Mesenteric fat pad (tissue), 1 donor: ENCODE results near the gene TPSAB1. TPM values are rescaled to one million over a fixed set of nuclear protein-coding genes. Genes with fewer than 3 reads are reported as not detected.
"Not testable (repeated sequence)": the region's sequence is repeated elsewhere in the genome, so short reads cannot be mapped to it uniquely, and the experiment has no call there.

Experiments used
- DNase-seq: peaks from one replicate; pipeline ENCODE4 v3.0.0-alpha.2; 2020; ENCODE audit warnings: low spot score
- total RNA-seq: library from RNA; stranded (reverse); fragmentation: NEBNext Ultra II Directional; extraction: Animal tissue kit (Norgen Biotek cat#: 25700); gene quantifications from one replicate; pipeline ENCODE4 v1.2.1, GENCODE V29; 2021
- donor health status: DM: yes; HTN: yes; CAD: no.

The TPSAB1 gene
- total RNA-seq, 1 donor from 2014 or later = 10.7 TPM

DNA sequence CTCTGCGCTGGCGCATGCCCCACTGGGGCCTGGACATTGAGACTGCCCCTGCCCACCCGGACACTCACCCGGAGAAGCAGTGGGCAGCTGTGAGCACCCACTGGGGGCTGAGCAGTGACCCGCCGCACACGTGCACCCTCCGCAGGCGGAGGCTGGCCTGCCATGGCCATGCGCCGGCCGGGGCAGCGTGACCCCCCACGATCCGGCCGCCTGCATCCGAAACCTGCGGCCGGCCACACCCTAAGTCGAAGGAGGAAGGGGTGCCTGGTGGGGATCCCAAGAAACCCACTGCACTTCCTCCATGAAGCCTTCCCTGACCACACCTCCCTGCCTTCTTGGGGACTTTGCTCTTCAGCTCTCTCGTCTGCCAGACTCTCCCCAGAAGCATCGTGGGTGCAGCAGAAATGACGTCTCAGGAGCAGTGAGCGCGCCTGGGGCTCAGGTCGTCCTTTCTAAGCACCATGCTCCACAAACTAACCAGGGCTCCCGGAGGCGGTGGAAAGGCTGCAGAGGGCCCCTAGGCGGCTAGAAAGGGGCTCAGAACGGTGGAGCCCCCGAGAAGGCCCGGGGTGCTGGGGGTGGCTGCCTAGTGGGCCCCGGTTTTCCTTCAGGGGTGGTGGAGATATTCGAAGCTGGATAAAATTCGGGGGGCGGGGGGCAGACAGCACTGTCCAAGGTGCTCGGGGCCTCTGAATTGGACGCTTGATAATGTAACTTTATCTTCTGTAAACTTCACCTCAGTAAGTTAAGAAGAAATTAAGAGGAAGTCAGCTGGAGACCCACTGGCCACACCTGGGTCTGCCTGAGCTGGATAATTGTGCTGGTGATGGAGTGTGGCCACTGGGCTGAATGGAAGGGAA lies 16.9 kb upstream of the TPSAB1 start:
- DNase-seq = no peak

DNA sequence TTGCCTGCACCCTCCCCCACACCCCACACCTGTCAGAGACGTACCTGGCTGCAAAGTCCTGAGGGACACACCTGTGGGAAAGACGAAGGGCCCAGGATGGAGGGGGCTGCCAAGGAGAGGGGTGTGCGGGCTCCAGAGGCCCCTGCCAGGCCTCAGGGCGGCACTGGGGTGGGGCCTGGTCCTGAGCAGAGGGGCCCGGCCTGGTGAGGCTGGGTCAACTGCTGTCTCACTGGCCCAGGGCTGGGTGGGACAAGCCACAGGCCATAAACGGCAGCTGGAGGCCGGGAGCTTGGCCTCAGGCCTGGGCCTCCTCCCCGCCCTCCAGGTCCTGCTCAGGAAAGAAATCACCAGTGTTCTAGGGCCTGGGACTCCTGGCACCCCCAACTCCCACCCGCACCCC lies 15.9 kb upstream of the TPSAB1 start:
- no peak for DNase-seq

DNA sequence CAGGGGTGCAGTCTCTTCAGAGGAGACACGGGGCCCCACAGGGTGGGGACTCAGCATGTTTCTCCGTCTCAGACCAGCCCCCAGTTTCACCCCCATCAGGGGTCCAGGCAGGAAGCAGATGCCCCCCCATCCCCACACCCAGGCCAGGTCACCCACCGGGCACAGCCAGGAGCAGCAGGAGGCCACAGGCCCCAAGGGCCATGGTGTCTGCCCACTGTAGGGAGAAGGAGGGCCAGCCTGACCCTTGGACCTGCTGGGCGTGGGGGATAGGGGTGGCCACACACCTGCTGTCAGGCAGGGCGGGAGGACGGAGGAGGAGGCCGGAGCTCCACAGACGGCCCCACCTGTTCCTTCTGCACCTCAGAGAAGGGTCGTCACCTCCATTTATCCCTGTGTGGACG lies 15.5 kb upstream of the TPSAB1 start, which contains the start of gene TPSG1:
Gene TPSG1, minus strand, starts transcription at position 218 of the 401 bp plus-strand sequence. Its CDS starts 16 bp downstream, at position 202.
- DNase-seq = no peak

DNA sequence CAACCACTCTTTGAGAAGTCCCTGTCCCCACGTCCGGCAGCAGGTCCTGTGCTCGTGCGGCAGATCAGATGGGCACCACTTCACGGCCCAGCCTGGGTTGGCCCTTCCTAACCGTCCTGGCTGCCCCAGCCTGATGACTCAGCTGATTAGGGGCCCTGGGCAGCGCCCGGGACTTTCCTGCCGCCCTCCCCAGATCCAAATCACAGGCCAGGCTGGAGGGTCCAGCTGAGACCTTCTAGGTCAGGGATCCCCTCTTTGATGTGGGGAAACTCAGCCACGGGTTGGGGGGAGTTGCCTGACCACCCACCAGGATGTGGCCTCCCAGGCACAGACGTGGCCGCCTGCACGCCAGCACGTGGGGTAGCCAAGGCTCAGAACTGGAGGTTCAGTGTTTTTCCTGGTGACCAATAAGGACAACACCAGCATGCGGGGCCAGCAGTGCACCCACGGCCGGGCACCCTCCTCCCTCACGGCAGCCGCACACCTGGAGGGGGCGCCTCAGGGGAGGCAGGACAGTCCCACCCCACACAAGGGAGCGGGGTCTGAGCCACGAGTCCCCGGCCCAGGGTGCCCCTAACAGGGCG lies 14.7 kb upstream of the TPSAB1 start:
- DNase-seq = not testable (repeated sequence)

DNA sequence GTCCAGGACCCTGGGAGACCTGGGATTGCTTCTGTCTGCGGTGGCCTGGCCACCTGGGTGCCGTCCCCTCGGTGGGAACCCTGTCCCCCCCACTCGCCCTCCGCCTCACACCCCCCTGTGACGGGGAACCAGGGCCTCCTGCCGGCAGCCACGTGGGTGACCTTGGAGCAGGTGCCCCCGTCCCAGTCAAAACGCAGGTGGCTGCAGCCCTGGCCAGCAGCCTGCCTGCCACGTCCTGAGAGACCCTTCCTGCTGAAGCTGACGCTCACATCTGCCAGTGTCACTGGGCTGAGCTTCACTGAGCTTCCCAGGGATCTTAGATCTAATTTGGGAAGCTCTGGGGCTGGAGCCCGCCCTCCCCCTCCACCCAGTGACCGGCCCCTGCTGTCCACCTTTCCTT lies 13.8 kb upstream of the TPSAB1 start:
- DNase-seq = not testable (repeated sequence)

DNA sequence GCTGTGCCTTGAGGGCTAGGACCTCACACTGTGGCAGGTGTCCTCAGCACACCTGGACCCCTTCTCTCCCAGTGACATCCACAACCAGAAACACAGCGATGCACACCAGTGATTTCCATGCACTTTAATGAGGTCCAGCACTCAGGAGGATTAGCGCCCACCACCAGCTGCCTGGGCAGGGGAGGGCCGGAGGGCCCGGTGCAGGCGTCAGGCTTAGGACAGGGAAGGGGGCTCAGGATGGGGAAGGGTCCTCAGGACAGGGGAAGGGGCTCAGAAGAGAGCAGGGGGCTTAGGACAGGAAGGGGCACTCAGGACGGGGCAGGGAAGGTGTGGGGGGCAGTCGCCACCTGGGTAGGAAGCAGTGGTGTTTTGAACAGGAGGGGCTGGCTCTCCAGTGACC lies 12.3 kb upstream of the TPSAB1 start:
- not testable (repeated sequence) for DNase-seq

GRCh38 chr16:1229476-1229875 lies 11.0 kb upstream of the TPSAB1 start:
- DNase-seq = not testable (repeated sequence)

- not testable (repeated sequence) for DNase-seq
Observed at GRCh38 chr16:1230084-1230470, 10.4 kb upstream of the TPSAB1 start, which contains the start of gene TPSB2. TSS of gene TPSB2 (minus strand) at chr16:1230184. CDS start at chr16:1229951, 233 bp downstream.

DNA sequence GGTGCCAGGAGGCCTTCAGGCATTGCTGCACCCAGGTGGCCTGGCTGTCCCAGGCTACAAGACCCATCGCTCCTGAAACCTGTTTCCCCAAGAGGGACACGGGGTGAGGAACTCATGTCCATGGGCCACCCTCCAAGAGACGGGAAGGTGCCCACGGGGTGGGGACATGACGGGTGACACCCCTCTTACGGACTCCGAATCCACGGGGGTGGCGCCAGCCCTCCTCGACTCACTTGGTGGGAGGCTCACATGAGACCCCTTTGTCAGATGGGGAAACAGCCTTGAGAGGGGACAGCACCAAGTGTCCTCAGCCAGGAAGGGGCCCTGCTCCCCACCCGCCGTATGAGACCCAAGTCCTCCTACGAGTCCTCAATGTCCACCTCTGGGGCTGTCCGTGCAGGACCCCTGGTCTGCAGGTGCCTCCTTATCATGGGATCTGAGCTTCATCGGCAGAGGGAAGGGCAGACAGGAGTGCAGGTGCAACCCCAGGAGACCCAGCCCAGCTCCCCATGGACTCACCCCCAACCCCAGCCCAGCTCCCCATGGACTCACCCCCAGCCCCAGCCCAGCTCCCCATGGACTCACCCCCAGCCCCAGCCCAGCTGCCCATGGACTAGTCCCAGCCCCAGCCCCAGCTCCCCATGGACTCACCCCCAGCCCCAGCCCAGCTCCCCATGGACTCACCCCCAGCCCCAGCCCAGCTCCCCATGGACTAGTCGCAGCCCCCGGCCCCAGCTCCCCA lies 9.9 kb upstream of the TPSAB1 start:
- not testable (repeated sequence) for DNase-seq

- not testable (repeated sequence) for DNase-seq
Observed at GRCh38 chr16:1231301-1231700, 9.2 kb upstream of the TPSAB1 start.

DNA sequence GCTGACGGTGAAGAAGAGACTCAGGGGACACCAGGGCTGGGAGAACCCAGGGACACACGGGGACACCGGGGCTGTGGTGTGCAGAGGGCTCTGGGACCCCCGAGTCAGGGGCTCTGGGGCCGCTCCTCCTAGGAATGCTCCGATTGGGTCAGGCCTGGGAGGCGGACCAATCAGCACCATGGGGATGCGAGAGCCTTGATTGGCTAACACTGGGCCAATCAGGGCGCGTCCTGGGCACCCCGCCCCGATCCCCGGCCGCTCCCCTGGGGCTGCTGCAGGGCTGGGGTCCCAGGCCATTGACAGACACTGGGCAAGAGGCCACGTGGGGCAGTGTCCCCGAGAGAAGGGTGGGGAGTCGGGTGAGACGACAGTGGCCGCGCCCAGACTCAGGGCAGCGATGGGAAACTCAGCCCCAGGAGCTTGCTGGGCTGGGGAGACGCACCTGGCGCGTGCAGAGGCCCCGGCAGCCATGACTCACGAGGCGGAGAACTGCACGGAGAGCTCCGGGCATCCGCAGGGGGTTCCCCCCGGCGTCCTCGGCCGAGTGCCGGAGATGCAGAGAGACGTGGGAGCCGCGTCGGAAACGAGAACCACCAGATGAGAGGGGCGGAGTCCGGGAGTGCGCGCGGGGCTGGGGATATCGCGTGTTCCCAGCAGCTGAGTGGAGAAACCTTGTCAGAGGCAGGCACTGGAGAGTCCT lies 8.3 kb upstream of the TPSAB1 start:
- not testable (repeated sequence) for DNase-seq

DNA sequence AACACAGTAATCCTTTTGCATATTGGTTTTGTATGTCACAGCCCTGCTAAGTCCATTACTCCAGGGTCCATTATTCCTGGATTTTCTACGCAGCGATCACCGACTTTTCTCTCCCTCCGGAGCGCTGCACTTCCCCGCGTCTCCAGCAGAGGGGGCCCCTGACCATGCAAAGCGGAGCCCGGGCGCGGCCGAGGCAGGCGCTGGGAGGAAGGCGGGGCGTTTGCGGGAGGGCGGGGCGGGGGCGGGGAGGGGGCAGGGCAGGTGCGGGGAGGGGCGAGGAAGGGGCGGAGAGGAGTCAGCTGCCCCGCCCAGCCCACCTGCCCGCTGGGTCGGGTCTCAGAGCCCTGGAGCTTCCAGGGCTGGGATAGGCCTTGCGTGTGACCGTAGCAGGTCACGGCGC lies 3.8 kb upstream of the TPSAB1 start:
- DNase-seq = not testable (repeated sequence)

GRCh38 chr16:1237990-1238389 lies 2.5 kb upstream of the TPSAB1 start:
- DNase-seq = no peak

DNA sequence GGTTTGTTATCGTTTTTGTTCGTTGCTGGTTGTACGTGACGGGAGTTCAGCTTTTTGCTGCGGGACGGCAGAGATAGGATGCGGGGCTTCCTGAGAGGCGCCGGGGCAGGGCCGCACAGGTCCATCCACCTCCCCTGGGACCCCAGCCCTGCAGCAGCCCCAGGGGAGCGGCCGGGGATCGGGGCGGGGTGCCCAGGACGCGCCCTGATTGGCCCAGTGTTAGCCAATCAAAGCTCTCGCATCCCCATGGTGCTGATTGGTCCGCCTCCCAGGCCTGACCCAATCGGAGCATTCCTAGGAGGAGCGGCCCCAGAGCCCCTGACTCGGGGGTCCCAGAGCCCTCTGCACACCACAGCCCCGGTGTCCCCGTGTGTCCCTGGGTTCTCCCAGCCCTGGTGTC lies 1.6 kb upstream of the TPSAB1 start:
- DNase-seq = not testable (repeated sequence)

GRCh38 chr16:1239575-1239974 lies 930 bp upstream of the TPSAB1 start:
- DNase-seq = not testable (repeated sequence)

DNA sequence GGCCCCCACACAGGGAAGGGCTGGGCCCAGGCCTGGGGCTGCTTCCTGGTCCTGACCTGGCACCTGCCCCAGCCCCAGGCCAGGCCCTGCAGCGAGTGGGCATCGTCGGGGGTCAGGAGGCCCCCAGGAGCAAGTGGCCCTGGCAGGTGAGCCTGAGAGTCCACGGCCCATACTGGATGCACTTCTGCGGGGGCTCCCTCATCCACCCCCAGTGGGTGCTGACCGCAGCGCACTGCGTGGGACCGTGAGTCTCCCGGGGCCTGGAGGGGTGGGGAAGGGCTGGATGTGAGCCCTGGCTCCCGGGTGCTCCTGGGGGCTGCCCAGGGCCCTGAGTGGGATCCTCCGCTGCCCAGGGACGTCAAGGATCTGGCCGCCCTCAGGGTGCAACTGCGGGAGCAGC lies 576 bp downstream of the TPSAB1 start:
- not testable (repeated sequence) for DNase-seq

GRCh38 chr16:1243363-1243762 lies 2.9 kb downstream of the TPSAB1 start:
- not testable (repeated sequence) for DNase-seq

DNA sequence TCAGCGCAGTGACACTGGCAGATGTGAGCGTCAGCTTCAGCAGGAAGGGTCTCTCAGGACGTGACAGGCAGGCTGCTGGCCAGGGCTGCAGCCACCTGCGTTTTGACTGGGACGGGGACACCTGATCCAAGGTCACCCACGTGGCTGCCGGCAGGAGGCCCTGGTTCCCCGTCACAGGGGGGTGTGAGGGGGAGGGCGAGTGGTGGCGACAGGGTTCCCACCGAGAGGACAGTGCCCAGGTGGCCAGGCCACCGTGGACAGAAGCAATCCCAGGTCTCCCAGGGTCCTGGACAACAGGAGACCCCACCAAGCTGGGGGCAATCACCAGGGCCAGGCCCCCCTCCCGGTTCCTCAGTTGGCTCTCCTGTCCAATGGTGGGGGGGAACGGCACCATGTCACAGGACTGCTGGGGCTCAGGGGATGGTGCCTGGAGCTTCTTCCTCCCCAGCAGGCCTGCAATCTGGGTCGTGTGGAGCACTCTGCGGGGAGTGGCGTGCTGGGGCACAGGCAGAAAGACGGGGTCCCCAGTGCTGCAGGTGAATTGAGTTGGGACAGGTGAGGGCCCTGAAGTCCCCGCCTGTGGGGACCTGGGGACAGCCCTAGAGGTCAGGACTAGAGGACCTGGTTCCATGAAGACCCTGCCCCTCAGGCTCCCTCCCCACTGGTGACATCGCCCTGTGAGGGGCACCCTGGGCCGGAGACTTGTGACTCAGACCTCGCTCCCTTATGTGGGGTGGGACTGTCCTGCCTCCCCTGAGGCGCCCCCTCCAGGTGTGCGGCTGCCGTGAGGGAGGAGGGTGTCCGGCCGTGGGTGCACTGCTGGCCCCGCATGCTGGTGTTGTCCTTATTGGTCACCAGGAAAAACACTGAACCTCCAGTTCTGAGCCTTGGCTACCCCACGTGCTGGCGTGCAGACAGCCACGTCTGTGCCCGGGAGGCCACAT lies 3.7 kb downstream of the TPSAB1 start:
- DNase-seq = not testable (repeated sequence)

- DNase-seq = no peak
Observed at GRCh38 chr16:1244881-1245280, 4.4 kb downstream of the TPSAB1 start.

DNA sequence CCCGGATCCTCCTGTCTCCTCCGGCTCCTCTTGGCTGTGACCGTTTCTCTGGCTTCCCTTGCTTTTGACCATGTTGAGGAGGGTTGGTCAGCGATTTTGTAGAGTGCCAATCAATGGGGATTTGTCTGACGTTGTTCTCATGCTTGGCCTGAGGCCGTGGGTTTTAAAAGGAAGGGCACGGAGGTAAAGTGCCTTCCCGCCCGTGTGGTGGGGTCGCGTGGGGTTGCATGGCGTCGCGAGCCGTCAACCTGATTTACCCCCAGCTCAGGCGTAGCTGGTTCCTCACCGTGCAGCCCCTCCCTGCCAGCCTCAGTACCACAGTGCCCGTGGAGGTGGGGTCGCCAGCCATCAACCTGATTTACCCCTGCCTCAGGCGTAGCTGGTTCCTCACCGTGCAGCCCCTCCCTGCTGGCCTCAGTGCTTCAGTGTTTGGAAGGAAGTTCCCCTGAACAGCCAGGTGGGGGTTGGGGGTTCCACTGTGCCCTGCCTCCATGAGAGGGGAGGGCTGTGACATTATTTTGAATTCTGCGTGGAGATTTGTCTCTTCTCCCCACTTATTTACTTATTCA lies 5.0 kb downstream of the TPSAB1 start:
- no peak for DNase-seq
